Endothelial cell of umbilical vein (primary cell): ENCODE results near the gene MGAT1. TPM values are rescaled to one million over a fixed set of nuclear protein-coding genes. Genes with fewer than 3 reads are reported as not detected.

ENCODE experiments used
- BruUV-seq: library from RNA; stranded (reverse); fragments of 400-500 nt; replicated peaks from 2 replicates; lab custom pipeline; 2021; lab: Mats Ljungman, UMichigan
- CTCF ChIA-PET: fragments of 300-600, 350-600 bp; sonication (Branson Sonifier 250); formaldehyde crosslinking; loops from one replicate; lab custom pipeline; 2021; ENCODE audit warnings: antibody characterized with exemption, inconsistent platforms; lab: Charles Lee
- POLR2A ChIA-PET: fragments of 300-600, 350-600 bp; sonication (Branson Sonifier 250); formaldehyde crosslinking; loops from one replicate; lab custom pipeline; 2021; ENCODE audit warnings: antibody characterized with exemption, inconsistent platforms; lab: Charles Lee
- DNase-seq: peaks from one replicate; pipeline ENCODE4 v3.0.0-alpha.2; 2011; ENCODE audit warnings: low read depth, low spot score
- FAIRE-seq: peaks from 2 replicates; lab custom pipeline; 2011; peaks lifted over from hg19 to GRCh38; lab: Jason Lieb, UNC
- H2AFZ ChIP-seq: 2 replicates; pipeline ENCODE4 v1.6.0; 2012; ENCODE audit warnings: low read depth, low read length, control low read depth, inconsistent platforms
- H3K27ac ChIP-seq: 2 replicates; pipeline ENCODE4 v1.5.1; 2011; ENCODE audit warnings: low read depth, mild to moderate bottlenecking, control low read depth, low read length, moderate library complexity; ENCODE audit not compliant: insufficient read depth
- H3K27me3 ChIP-seq, 2 experiments: 2 replicates each; pipeline versions ENCODE4 v1.6.0 to v1.6.1; 2011; ENCODE audit warnings: low read length in 2 of 2, mixed read lengths in 1 of 2; ENCODE audit not compliant: control insufficient read depth in 2 of 2, insufficient read depth in 2 of 2
- H3K36me3 ChIP-seq, 2 experiments: 2 replicates in 1 of 2; 3 replicates in 1 of 2; pipeline ENCODE4 v1.5.1; 2011; ENCODE audit warnings: low read length in 2 of 2, mild to moderate bottlenecking in 1 of 2, moderate library complexity in 1 of 2; ENCODE audit not compliant: control insufficient read depth in 2 of 2, insufficient read depth in 2 of 2; ENCODE audit errors: extremely low read depth in 1 of 2
- H3K4me1 ChIP-seq: 3 replicates; pipeline ENCODE4 v1.5.1; 2011; ENCODE audit warnings: mild to moderate bottlenecking, low read length; ENCODE audit not compliant: control insufficient read depth, insufficient read depth; ENCODE audit errors: extremely low read depth
- H3K4me2 ChIP-seq: 2 replicates; pipeline ENCODE4 v1.6.1; 2011; ENCODE audit warnings: low read length, control low read depth, mixed read lengths; ENCODE audit not compliant: insufficient read depth
- H3K4me3 ChIP-seq, 3 experiments: fragments of 200-600 bp in 1 of 3; sonication (generic), shearing (Covaris generic) in 1 of 3; replicated peaks in 1 of 3; 2 replicates each; pipeline ENCODE4 v1.5.1; 2011 to 2016; ENCODE audit warnings: control low read depth in 3 of 3, low read length in 3 of 3, mild to moderate bottlenecking in 2 of 3, inconsistent platforms in 1 of 3, low read depth in 1 of 3, moderate library complexity in 1 of 3; ENCODE audit not compliant: insufficient read depth in 1 of 3
- H3K79me2 ChIP-seq: 2 replicates; pipeline ENCODE4 v1.6.0; 2012; ENCODE audit warnings: low read length, inconsistent platforms; ENCODE audit not compliant: control insufficient read depth, insufficient read depth
- H3K9ac ChIP-seq: replicated peaks from 2 replicates; pipeline ENCODE3; 2011; ENCODE audit warnings: low read length, control low read depth; ENCODE audit not compliant: insufficient read depth; ENCODE audit errors: extremely low read depth
- H3K9me1 ChIP-seq: replicated peaks from 3 replicates; pipeline ENCODE4 v1.6.0; 2011; ENCODE audit warnings: mild to moderate bottlenecking, low read length; ENCODE audit not compliant: control insufficient read depth, insufficient read depth; ENCODE audit errors: extremely low read depth
- H3K9me3 ChIP-seq: replicated peaks from 2 replicates; pipeline ENCODE4 v1.5.1; 2012; ENCODE audit warnings: low read length, inconsistent platforms; ENCODE audit not compliant: control insufficient read depth, insufficient read depth
- H4K20me1 ChIP-seq: replicated peaks from 2 replicates; pipeline ENCODE3; 2011; ENCODE audit warnings: mild to moderate bottlenecking, low read length; ENCODE audit not compliant: control insufficient read depth, insufficient read depth; ENCODE audit errors: extremely low read depth
- EZH2 ChIP-seq: IDR thresholded peaks from 2 replicates; pipeline ENCODE4 v1.6.1; 2012; ENCODE audit warnings: borderline replicate concordance, low read depth, mild to moderate bottlenecking, moderate library complexity, low read length, inconsistent platforms; ENCODE audit not compliant: severe bottlenecking
- FOS ChIP-seq: IDR thresholded peaks from 2 replicates; pipeline ENCODE4 v1.6.1; 2011; ENCODE audit warnings: mild to moderate bottlenecking, low read length, moderate library complexity, borderline replicate concordance; ENCODE audit not compliant: insufficient read depth
- GATA2 ChIP-seq: IDR thresholded peaks from 2 replicates; pipeline ENCODE4 v1.7.0; 2011; ENCODE audit warnings: low read depth, mild to moderate bottlenecking, moderate library complexity, mixed read lengths, low read length; ENCODE audit not compliant: insufficient read length, insufficient read depth
- JUN ChIP-seq: IDR thresholded peaks from 2 replicates; pipeline ENCODE4 v1.6.1; 2011; ENCODE audit warnings: borderline replicate concordance, low read depth; ENCODE audit not compliant: insufficient read length, insufficient read depth
- MYC ChIP-seq: IDR thresholded peaks from one replicate; pipeline ENCODE4 v1.6.1; 2011; ENCODE audit warnings: mild to moderate bottlenecking, low read depth, low read length
- POLR2A ChIP-seq: IDR thresholded peaks from 2 replicates; pipeline ENCODE4 v1.6.1; 2012; ENCODE audit warnings: low read depth, mild to moderate bottlenecking, control low read depth, low read length
- POLR2AphosphoS5 ChIP-seq: IDR thresholded peaks from 2 replicates; pipeline ENCODE4 v1.6.1; 2012; ENCODE audit warnings: low read depth, mild to moderate bottlenecking, control low read depth, low read length, moderate library complexity; ENCODE audit not compliant: insufficient read depth
- dilution Hi-C: fragments of 300-500 bp; cut with MboI; formaldehyde crosslinking; loops from one replicate; pipeline ENCODE4 v1.15.0; 2019; ENCODE audit warnings: low sequenced_read_pairs; ENCODE audit not compliant: extremely low pct_ligation_motif_present
- intact Hi-C: fragments of 100-400 bp; cut with micrococcal nuclease; formaldehyde crosslinking; loops from one replicate; pipeline ENCODE4 v1.10.0; 2022
- polyA plus RNA-seq, 4 experiments: library from polyadenylated mRNA; depleted of rRNA in 3 of 4; stranded (reverse) in 3 of 4; unstranded in 1 of 4; fragments of >200 nt; gene quantifications; 2 replicates each; pipeline versions ENCODE4 v1.2.1 to v1.2.3, GENCODE V29; 2011 to 2012; ENCODE audit warnings: missing spikeins in 1 of 4
- total RNA-seq: library from RNA; stranded (reverse); gene quantifications from 2 replicates; pipeline ENCODE4 v1.2.3, GENCODE V29; 2021
- TF ChIP-seq, protein P1 (sequence below), 2 donors: IDR thresholded peaks; 1 replicate in 1 of 2; 2 replicates in 1 of 2; pipeline ENCODE4 v1.5.1; 2011; ENCODE audit warnings: low read length in 2 of 2, mild to moderate bottlenecking in 2 of 2, moderate library complexity in 2 of 2, control low read depth in 1 of 2, inconsistent platforms in 1 of 2, low read depth in 1 of 2; ENCODE audit not compliant: insufficient read depth in 1 of 2; ENCODE audit errors: extremely low read depth in 1 of 2
- TF ChIP-seq, protein P2 (sequence below): IDR thresholded peaks from 2 replicates; pipeline ENCODE4 v1.6.1; 2011; ENCODE audit not compliant: insufficient read depth, insufficient read length

The MGAT1 gene
- total and polyA plus RNA-seq, 2 donors (not counting 3 experiments of a cell fraction or from before 2014, with no cell fraction given): 123 to 126 TPM

GRCh38 chr5:180820788-180821321 is 18.2 kb upstream of the MGAT1 start:
- BruUV-seq: no TSS peak
- Histone ChIP-seq H3K9ac (no peak overlapping the region), H3K9me1 (no peaks in the 10 kb centered on the region), H3K79me2 (no peaks in the 10 kb centered on the region), H3K4me2 (no peak overlapping the region), H3K4me3 (no peak overlapping the region), H3K9me3 (no peaks in the 10 kb centered on the region), H3K27ac (no peak overlapping the region), H3K4me1 (peaks cover 23% of the 10 kb centered on the region), H4K20me1 (no peaks in the 10 kb centered on the region), H2AFZ (no peak overlapping the region), H3K36me3 (no peaks in the 10 kb centered on the region), H3K27me3 (no peaks in the 10 kb centered on the region)
- no peak for DNase-seq
- POLR2A ChIA-PET: no interaction called here
- FAIRE-seq: no peak
- dilution Hi-C loops: no loop called here
- CTCF ChIA-PET: no interaction called here
- TF ChIP-seq FOS (no peak), EZH2 (no peak), MYC (no peak), JUN (no peak), GATA2 (no peak), POLR2AphosphoS5 (no peak), POLR2A (no peak)
- TF ChIP-seq, protein P1, sequence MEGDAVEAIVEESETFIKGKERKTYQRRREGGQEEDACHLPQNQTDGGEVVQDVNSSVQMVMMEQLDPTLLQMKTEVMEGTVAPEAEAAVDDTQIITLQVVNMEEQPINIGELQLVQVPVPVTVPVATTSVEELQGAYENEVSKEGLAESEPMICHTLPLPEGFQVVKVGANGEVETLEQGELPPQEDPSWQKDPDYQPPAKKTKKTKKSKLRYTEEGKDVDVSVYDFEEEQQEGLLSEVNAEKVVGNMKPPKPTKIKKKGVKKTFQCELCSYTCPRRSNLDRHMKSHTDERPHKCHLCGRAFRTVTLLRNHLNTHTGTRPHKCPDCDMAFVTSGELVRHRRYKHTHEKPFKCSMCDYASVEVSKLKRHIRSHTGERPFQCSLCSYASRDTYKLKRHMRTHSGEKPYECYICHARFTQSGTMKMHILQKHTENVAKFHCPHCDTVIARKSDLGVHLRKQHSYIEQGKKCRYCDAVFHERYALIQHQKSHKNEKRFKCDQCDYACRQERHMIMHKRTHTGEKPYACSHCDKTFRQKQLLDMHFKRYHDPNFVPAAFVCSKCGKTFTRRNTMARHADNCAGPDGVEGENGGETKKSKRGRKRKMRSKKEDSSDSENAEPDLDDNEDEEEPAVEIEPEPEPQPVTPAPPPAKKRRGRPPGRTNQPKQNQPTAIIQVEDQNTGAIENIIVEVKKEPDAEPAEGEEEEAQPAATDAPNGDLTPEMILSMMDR (IDR thresholded peaks at IDR 0.05; ENCODE audit: extremely low read depth in 1 of 2, insufficient read depth in 1 of 2, low read depth in 1 of 2, low read length in 2 of 2): no peak
- TF ChIP-seq, protein P2, sequence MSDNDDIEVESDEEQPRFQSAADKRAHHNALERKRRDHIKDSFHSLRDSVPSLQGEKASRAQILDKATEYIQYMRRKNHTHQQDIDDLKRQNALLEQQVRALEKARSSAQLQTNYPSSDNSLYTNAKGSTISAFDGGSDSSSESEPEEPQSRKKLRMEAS: no peak
- intact Hi-C loops: no loop called here
